ENCODE data around the gene PEX14. TPM values are rescaled to one million over a fixed set of nuclear protein-coding genes. Genes with fewer than 3 reads are reported as not detected.

The PEX14 gene
- total RNA-seq, 2 donors from 2014 or later, result 24.3 to 26.0 TPM

- Mint-ChIP-seq H3K9me3 (peaks cover 2% of the 10 kb centered on the region), H3K27me3 (ENCODE audit: insufficient read depth) (no peaks in the 10 kb centered on the region), H3K27ac (no peak overlapping the region), H3K4me1 (peaks cover 2% of the 10 kb centered on the region), H3K36me3 (ENCODE audit: low read depth) (peaks cover 20% of the 10 kb centered on the region), H3K4me3 (no peak overlapping the region)
- H3K36me3 ChIP-seq (ENCODE audit: control insufficient read depth, insufficient read depth, low read length), result peaks cover 4% of the 10 kb centered on the region
- H3K9ac ChIP-seq (ENCODE audit: extremely low read depth, low read length, poor library complexity, severe bottlenecking), result no peak overlapping the region
- no peak overlapping the region for H3K4me3 ChIP-seq (ENCODE audit: low read length)
- H3K27me3 ChIP-seq (ENCODE audit: control insufficient read depth, insufficient read depth, low read length, poor library complexity, severe bottlenecking), result no peaks in the 10 kb centered on the region
- H3K4me1 ChIP-seq (ENCODE audit: control insufficient read depth, insufficient read depth, low read length), result no peaks in the 10 kb centered on the region
- no peak for TF ChIP-seq CTCF (conservative IDR thresholded peaks at IDR 0.05)
- WGBS, 2 experiments (ENCODE audit: insufficient coverage in 1 of 2, insufficient read length in 1 of 2), result 98% methylated on average over 4 to 6 of the region's 6 CpGs
- no peak for DNase-seq
- H3K9me3 ChIP-seq (ENCODE audit: control insufficient read depth, low read length), result no peaks in the 10 kb centered on the region
- H3K27ac ChIP-seq (ENCODE audit: low read depth, low read length), result no peak overlapping the region
Observed at GRCh38 chr1:10484521-10484920, 9.8 kb downstream of the PEX14 start.

- Histone ChIP-seq H3K4me1 (ENCODE audit: control insufficient read depth, insufficient read depth, low read length) (no peaks in the 10 kb centered on the region), H3K27me3 (ENCODE audit: control insufficient read depth, insufficient read depth, low read length, poor library complexity, severe bottlenecking) (no peaks in the 10 kb centered on the region), H3K4me3 (ENCODE audit: low read length) (no peak overlapping the region), H3K9me3 (ENCODE audit: control insufficient read depth, low read length) (no peaks in the 10 kb centered on the region), H3K36me3 (ENCODE audit: control insufficient read depth, insufficient read depth, low read length) (no peaks in the 10 kb centered on the region), H3K27ac (ENCODE audit: low read depth, low read length) (peak overlapping the region; percentile 84), H3K9ac (ENCODE audit: extremely low read depth, low read length, poor library complexity, severe bottlenecking) (no peak overlapping the region)
- Mint-ChIP-seq H3K36me3 (ENCODE audit: low read depth) (peaks cover 15% of the 10 kb centered on the region), H3K27ac (peak overlapping the region; percentile 15), H3K4me1 (peaks cover 2% of the 10 kb centered on the region), H3K9me3 (peaks cover 2% of the 10 kb centered on the region), H3K4me3 (no peak overlapping the region), H3K27me3 (ENCODE audit: insufficient read depth) (no peaks in the 10 kb centered on the region)
- WGBS, 2 experiments (ENCODE audit: insufficient coverage in 1 of 2, insufficient read length in 1 of 2), result 64 to 100% methylated on average over 1 to 4 of the region's 4 CpGs
- no peak for TF ChIP-seq CTCF (conservative IDR thresholded peaks at IDR 0.05)
- no peak for DNase-seq
Observed at GRCh38 chr1:10489291-10490055, 14.7 kb downstream of the PEX14 start.

DNA sequence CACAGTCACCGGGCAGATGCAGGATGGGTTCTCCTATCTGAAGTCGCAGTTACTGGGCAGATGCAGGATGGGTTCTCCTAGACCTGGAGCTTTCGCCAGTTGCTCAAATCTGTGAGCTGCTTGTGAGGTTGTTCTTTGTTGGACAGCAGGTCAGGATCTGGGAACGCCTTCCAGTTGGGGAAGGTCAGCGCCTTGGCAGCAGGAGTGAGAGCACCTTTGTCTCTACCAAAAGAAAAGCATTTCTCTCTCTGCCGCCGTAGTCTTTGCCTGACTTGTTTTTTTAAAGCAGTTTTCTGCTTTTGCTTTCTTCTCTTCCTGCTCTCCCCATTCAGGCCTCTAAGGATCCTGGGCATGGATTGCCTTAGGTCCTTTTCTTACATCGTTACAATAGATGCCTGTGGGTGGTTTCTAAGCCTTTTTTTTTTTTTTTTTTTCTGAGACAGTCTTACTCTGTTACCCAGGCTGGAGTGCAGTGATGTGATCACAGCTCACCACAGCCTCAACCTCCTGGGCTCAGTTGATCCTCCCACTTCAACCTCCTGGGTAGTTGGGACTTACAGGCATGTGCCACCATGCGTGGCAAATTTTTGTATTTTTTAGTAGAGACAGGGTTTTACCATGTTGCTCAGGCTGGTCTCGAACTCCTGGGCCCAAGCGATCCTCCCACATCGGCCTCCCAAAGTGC lies 15.7 kb downstream of the PEX14 start:
- Mint-ChIP-seq H3K9me3 (peaks cover 2% of the 10 kb centered on the region), H3K4me1 (peaks cover 2% of the 10 kb centered on the region), H3K36me3 (ENCODE audit: low read depth) (peaks cover 12% of the 10 kb centered on the region), H3K27ac (no peak overlapping the region), H3K4me3 (no peak overlapping the region), H3K27me3 (ENCODE audit: insufficient read depth) (no peaks in the 10 kb centered on the region)
- no peaks in the 10 kb centered on the region for H3K27me3 ChIP-seq (ENCODE audit: control insufficient read depth, insufficient read depth, low read length, poor library complexity, severe bottlenecking)
- H3K36me3 ChIP-seq (ENCODE audit: control insufficient read depth, insufficient read depth, low read length), result no peaks in the 10 kb centered on the region
- H3K4me3 ChIP-seq (ENCODE audit: low read length), result no peak overlapping the region
- no peak overlapping the region for H3K9ac ChIP-seq (ENCODE audit: extremely low read depth, low read length, poor library complexity, severe bottlenecking)
- H3K9me3 ChIP-seq (ENCODE audit: control insufficient read depth, low read length), result no peaks in the 10 kb centered on the region
- TF ChIP-seq CTCF (conservative IDR thresholded peaks at IDR 0.05), result no peak
- H3K27ac ChIP-seq (ENCODE audit: low read depth, low read length), result peak overlapping the region; percentile 84
- H3K4me1 ChIP-seq (ENCODE audit: control insufficient read depth, insufficient read depth, low read length), result no peaks in the 10 kb centered on the region
- WGBS, 2 experiments (ENCODE audit: insufficient coverage in 1 of 2, insufficient read length in 1 of 2), result 74 to 81% methylated on average over 7 to 12 of the region's 12 CpGs
- DNase-seq, result no peak

Data from endodermal cell (in vitro differentiated cells).